Gastrocnemius medialis (tissue), 4 donors: Measurements from ENCODE around the gene CEP83. TPM values are rescaled to one million over a fixed set of nuclear protein-coding genes. Genes with fewer than 3 reads are reported as not detected.

Experiments used
- ATAC-seq, 2 donors: fragments of 150-250 bp; one replicate each; pipeline ENCODE4 v1.9.1; 2016
- DNase-seq, 2 donors: peaks; one replicate each; pipeline ENCODE4 v3.0.0-alpha.2; 2019
- H3K27ac ChIP-seq, 4 donors: fragments of 200-600 bp; sonication (generic); 1 replicate in 1 of 4; 2 replicates in 3 of 4; pipeline ENCODE4 v1.5.1; 2016 to 2018; ENCODE audit warnings: mild to moderate bottlenecking in 2 of 4, moderate library complexity in 1 of 4
- H3K27me3 ChIP-seq, 3 donors: fragments of 200-600 bp; sonication (generic) in 2 of 3; 1 replicate in 1 of 3; 2 replicates in 2 of 3; pipeline versions ENCODE4 v1.5.1 to v1.6.0; 2016 to 2019; ENCODE audit warnings: mild to moderate bottlenecking in 1 of 3, moderate library complexity in 1 of 3
- H3K36me3 ChIP-seq, 2 donors: fragments of 200-600 bp; sonication (generic) in 1 of 2; one replicate each; pipeline ENCODE4 v1.5.1; 2017 to 2018
- H3K4me1 ChIP-seq, 2 donors: fragments of 200-600 bp; sonication (generic) in 1 of 2; one replicate each; pipeline ENCODE4 v1.5.1; 2016 to 2017; ENCODE audit warnings: mild to moderate bottlenecking in 2 of 2
- H3K4me3 ChIP-seq, 4 donors: fragments of 200-600 bp; sonication (generic) in 3 of 4; 1 replicate in 1 of 4; 2 replicates in 3 of 4; pipeline ENCODE4 v1.5.1; 2016 to 2019; ENCODE audit warnings: mild to moderate bottlenecking in 2 of 4
- H3K9me3 ChIP-seq, 3 donors: fragments of 200-600 bp; sonication (generic) in 2 of 3; 1 replicate in 1 of 3; 2 replicates in 2 of 3; pipeline ENCODE4 v1.5.1; 2016 to 2019
- CTCF ChIP-seq, 5 experiments: fragments of 450-650 bp in 3 of 5; fragments of 200-600 bp in 2 of 5; sonication (generic) in 2 of 5; IDR thresholded peaks in 4 of 5; conservative IDR thresholded peaks in 1 of 5; 1 replicate in 4 of 5; 2 replicates in 1 of 5; pipeline ENCODE4 v1.5.1; 2016 to 2019; ENCODE audit warnings: antibody characterized with exemption in 5 of 5, mild to moderate bottlenecking in 3 of 5, moderate library complexity in 3 of 5
- POLR2A ChIP-seq, 2 donors: fragments of 450-650 bp; IDR thresholded peaks; one replicate each; pipeline ENCODE4 v1.6.1; 2017; ENCODE audit warnings: antibody characterized with exemption in 2 of 2, mild to moderate bottlenecking in 2 of 2, moderate library complexity in 2 of 2
- in situ Hi-C, 4 donors: fragments of 200-750 bp; cut with MboI; loops; one replicate each; pipeline versions ENCODE4 v1.15.0 to v1.8.0; 2017; ENCODE audit warnings: low sequenced_read_pairs in 4 of 4
- intact Hi-C: fragments of 100-400 bp; cut with DNase I; formaldehyde crosslinking; loops from one replicate; pipeline ENCODE4 v1.15.1; 2023; ENCODE audit warnings: low total_unique reads
- total RNA-seq, 4 donors: library from RNA; depleted of rRNA; stranded (reverse); fragments of >200 nt; gene quantifications; one replicate each; pipeline versions ENCODE4 v1.1.0 to v1.2.3, GENCODE V29; 2016

The CEP83 gene
- total RNA-seq, 4 donors from 2014 or later, result 3.5 to 19.5 (median 11.2) TPM

DNA sequence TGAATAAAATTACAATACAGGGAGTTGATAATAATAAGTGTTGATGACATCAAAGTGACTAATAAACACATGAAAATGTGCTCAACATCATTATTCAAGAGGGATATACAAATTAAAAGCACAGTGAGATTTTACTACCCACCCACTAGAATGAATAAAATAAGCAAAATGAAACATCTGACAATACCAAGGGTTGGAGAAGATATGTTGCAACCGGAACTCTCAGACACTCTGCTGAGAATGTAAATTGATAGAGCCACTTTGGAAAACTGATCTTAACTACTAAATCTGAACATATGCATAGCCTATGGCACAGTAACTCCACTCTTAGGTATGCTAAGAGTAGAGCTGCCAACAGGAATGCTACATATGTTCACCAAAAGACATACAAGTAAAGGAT is 44.0 kb upstream of the CEP83 start:
- Histone ChIP-seq H3K4me1 (no peaks in the 10 kb centered on the region), H3K4me3 (no peak overlapping the region), H3K36me3 (no peaks in the 10 kb centered on the region), H3K27ac (no peak overlapping the region), H3K9me3 (no peaks in the 10 kb centered on the region), H3K27me3 (no peaks in the 10 kb centered on the region)
- intact Hi-C loops (no loop called here), in situ Hi-C loops (no loop called here)
- DNase-seq, result no peak
- ATAC-seq, result no peak
- no peak for TF ChIP-seq POLR2A (IDR thresholded peaks at IDR 0.05)
- no peak for TF ChIP-seq CTCF (IDR thresholded peaks at IDR 0.05 in 4 of 5, conservative IDR thresholded peaks at IDR 0.05 in 1 of 5)

GRCh38 chr12:94500831-94501567 is 41.3 kb upstream of the CEP83 start:
- DNase-seq (no peak), ATAC-seq (peak in 1 of 2 donors; percentile 16)
- Histone ChIP-seq H3K4me3 (no peak overlapping the region), H3K27me3 (no peaks in the 10 kb centered on the region), H3K9me3 (no peaks in the 10 kb centered on the region), H3K4me1 (no peaks in the 10 kb centered on the region), H3K27ac (no peak overlapping the region), H3K36me3 (no peaks in the 10 kb centered on the region)
- no peak for TF ChIP-seq CTCF (IDR thresholded peaks at IDR 0.05 in 4 of 5, conservative IDR thresholded peaks at IDR 0.05 in 1 of 5)
- TF ChIP-seq POLR2A (IDR thresholded peaks at IDR 0.05), result no peak
- intact Hi-C loops, result no loop called here
- in situ Hi-C loops, result no loop called here

DNA sequence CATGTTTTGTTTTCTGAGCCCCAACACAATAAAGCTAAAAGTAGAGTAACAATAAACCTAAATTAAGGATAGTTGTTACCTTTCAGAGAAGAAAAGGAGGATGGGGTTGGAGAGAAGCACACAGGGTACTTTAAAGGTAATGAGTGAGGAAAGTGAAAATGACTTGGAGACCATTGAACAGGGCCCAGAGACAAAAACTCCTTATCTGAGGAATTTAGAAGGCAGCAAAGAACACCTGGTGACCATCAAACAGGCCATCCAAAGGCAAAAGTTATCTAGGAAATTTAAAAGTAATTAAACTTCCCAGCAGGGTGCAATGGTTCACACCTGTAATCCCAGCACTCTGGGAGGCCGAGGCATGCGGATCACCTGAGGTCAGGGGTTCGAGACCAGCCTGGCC is 39.0 kb upstream of the CEP83 start:
- intact Hi-C loops, result no loop called here
- DNase-seq (no peak), ATAC-seq (no peak)
- no peak overlapping the region for H3K4me3 ChIP-seq
- in situ Hi-C loops, result no loop called here
- H3K36me3 ChIP-seq, result no peaks in the 10 kb centered on the region
- H3K4me1 ChIP-seq, result no peaks in the 10 kb centered on the region
- no peaks in the 10 kb centered on the region for H3K27me3 ChIP-seq
- H3K27ac ChIP-seq, result no peak overlapping the region
- no peak for TF ChIP-seq CTCF (IDR thresholded peaks at IDR 0.05 in 4 of 5, conservative IDR thresholded peaks at IDR 0.05 in 1 of 5)
- no peak for TF ChIP-seq POLR2A (IDR thresholded peaks at IDR 0.05)
- H3K9me3 ChIP-seq, result no peaks in the 10 kb centered on the region

- ATAC-seq (no peak), DNase-seq (no peak)
- no peaks in the 10 kb centered on the region for H3K27me3 ChIP-seq
- H3K9me3 ChIP-seq, result no peaks in the 10 kb centered on the region
- no peak overlapping the region for H3K27ac ChIP-seq
- no peaks in the 10 kb centered on the region for H3K36me3 ChIP-seq
- no peak overlapping the region for H3K4me3 ChIP-seq
- TF ChIP-seq CTCF (IDR thresholded peaks at IDR 0.05 in 4 of 5, conservative IDR thresholded peaks at IDR 0.05 in 1 of 5) (no peak), POLR2A (IDR thresholded peaks at IDR 0.05) (no peak)
- in situ Hi-C loops, result no loop called here
- no peaks in the 10 kb centered on the region for H3K4me1 ChIP-seq
- intact Hi-C loops, result no loop called here
Observed at GRCh38 chr12:94498073-94498472, 38.4 kb upstream of the CEP83 start.
